HG02610 (cell line): ENCODE data around the gene ENG.

Source experiments
- ATAC-seq: cut with Tn5 transposase; IDR thresholded peaks from one replicate; pipeline ENCODE4 v1.9.1; 2021; ENCODE audit warnings: mild to moderate bottlenecking, moderate library complexity; ENCODE audit not compliant: unreplicated experiment

ENG gene

DNA sequence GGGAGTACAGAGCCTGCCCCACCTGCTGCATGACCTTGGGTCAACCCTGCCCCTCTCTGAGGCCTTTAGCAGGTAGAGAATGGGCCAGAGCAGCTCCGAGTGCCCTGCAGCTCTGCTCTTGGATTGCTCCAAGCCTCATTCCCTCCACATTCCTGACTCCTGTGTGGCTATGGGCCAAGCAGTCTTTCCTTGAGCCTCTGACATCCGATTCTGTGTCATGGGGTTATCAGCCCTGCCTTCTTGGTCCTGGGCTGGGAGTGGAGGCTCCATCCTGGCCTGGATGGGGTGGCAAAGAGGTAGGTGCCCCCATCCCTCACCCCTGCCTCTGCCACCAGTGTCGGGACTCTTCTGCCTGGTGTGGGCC is 38.1 kb downstream of the ENG start:
- ATAC-seq: no peak

DNA sequence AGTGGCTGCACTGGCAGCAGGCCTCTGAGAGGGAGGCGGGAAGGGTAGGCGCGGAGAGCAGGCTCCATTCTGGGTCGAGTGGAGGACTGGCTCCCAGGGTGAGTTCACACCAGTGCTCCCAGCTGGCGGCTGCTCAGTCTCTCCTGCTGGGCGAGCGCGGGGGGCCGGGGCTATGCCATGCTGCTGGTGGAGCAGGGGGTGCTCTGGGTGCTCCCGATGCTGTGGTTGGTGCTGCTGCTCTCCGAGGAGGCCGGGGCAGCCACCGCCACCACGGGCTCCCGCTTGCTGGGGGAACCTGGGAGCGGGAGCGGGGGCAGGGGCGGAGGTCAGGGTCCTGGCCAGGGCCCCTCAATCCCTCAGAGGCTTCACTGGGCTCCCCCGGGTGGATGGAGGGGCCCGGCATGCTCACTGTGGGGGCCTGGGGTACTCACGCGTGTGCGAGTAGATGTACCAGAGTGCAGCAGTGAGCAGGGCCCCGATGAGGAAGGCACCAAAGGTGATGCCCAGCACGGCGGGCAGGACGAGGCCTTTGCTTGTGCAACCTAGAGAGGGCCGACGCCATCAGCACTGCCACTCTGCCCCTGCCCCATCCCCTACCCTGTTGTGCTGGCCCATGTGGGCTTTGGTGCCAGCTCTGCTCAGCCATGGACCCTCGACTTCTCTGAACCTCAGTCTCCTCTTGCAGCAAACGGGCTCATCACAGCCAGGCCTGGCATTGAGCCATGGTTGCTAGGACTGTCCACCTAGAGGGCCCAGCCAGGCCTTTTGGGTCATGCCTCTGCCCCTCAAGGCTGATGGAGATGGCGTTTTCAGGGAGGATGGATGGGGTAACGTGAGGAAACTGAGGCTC is 38.7 kb downstream of the ENG start:
- ATAC-seq: no peak

DNA sequence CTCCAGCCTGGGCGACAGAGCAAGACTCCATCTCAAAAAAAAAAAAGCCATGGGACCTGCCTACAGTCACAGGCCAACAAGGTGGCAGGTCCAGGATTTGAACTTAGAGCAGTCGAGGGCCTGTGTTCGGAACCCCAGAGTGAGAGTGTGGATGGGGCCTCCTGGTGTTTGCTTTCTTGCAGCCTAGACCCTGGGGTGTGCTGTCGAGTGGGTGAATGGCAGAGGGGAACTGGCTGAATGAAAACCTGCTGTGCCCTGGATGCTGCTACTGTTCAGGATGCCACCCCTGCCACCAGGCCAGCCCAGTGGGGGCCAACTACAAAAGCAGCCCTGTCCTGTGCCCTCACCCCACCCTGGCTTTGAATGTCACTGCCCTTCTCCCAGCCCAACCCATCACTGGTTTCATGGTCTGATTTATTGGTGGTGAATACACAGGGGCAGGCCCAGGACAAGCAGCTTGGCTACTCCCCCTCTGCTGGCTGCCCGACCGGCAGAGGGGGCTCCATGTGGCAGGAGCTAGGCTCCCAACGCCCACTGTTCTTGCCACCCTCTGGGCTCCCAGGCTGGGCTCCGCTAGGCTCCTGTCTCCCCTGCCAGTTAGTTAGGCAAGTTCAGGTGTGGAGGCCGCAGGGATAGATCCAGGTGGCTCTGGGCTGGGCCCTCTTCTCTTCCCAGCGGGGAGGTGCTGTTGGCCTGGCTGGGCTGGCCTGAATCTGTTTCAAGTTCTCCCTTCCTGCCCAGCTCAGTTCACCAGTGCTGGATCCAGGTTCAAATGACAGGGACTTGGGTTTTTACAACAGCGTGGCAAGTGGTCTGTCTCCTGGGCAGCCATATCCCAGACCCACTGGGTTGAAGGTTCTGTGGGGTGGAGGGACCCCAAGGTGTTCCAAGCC is 39.6 kb downstream of the ENG start:
- no peak for ATAC-seq

DNA sequence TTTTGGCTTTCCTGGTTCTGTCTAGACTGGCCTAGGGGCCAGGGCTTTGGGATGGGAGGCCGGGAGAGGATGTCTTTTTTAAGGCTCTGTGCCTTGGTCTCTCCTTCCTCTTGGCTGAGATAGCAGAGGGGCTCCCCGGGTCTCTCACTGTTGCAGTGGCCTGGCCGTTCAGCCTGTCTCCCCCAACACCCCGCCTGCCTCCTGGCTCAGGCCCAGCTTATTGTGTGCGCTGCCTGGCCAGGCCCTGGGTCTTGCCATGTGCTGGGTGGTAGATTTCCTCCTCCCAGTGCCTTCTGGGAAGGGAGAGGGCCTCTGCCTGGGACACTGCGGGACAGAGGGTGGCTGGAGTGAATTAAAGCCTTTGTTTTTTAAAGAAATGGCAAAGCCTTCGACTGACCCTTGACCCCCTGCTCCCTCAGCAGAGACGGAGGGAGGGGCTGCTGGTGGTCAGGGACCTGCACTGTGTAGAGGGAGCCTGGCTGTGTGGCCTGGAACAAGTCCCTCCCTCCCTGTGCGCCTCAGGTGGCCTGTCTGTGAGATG is 40.7 kb downstream of the ENG start:
- ATAC-seq: no peak

DNA sequence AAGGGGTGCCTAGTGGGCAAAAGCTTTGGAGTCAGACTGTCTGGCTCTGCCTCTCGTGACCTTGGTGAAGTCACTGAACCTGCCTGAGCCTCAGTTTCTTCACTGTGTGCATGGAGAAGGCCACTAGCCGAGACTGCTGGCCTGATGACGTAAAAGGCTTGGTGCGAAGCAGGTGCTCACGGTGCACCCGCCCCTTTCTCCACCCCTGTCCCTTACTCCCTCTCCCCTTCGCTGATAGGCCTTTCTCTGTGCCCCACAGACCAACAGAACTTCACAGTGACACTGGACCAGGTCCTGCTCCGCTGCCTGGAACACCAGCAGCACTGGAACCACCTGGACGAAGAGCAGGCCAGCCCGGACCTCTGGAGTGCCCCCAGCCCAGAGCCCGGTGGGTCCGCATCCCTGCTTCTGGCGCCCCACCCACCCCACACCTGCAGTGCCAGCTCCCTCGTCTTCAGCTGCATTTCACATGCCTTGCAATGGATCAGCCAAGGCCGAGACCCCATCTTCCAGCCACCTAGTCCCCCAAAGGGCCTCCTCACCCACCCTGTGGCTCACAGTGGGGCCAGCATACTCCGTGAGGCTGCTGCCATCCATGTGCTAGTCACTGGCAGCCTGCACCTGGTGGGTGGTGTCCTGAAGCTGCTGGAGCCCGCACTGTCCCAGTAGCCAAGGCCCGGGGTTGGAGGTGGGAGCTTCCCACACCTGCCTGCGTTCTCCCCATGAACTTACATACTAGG is 41.4 kb downstream of the ENG start:
- ATAC-seq: no peak

DNA sequence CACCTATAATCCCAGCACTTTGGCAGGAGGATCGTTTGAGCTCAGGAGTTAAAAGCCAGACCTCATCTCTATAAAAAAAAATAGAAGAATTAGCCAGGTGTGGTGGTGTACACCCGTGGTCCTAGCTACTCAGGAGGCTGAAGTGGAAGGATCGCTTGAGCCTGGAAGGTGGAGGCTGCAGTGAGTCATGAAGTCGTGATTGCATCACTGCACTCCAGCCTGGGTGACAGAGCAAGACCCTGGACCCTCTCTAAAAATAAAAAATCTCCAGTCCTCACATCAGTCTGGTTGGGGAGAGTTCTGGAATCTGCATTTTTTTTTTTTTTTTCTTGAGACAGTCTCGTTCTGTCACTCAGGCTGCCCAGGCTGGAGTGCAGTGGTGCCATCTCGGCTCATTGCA is 42.4 kb downstream of the ENG start:
- no peak for ATAC-seq

DNA sequence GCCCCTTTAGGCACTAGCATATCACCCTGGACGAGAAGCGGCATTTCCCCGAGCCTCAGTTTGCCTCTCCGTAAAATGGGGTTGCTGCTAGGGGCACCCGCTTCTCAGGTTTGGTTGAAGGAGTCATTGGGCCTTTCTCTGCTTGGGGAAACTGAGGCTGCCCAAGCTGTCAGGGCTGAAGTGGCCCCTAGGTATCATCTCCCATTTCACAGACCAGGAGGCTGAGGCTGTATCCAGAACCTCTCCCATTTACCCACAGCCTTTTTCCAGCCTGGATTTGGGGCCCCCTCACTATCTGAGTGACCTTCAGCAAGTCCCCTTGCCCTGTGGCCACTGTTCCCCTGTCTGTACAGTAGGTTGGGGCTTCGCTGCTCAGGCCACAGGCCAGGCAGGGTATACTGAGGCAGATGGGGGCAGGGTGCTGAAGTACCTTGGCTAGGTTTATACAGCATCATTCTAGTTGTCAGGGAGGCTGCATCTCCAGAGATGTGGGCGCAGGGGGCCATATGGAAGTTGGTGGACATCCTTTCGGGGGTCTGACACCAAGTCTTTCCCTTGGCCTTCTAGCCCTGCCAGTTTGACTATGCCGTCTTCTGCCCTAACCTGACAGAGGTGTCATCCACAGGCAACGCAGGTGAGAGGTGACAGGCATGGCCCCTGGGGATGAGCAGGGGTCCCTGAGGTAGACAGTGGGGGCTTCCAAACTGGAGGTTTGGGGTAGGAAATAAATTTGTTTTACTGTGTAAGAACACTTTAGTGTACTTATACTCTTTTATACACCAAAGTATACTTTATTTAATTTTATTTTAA is 43.9 kb downstream of the ENG start:
- no peak for ATAC-seq

DNA sequence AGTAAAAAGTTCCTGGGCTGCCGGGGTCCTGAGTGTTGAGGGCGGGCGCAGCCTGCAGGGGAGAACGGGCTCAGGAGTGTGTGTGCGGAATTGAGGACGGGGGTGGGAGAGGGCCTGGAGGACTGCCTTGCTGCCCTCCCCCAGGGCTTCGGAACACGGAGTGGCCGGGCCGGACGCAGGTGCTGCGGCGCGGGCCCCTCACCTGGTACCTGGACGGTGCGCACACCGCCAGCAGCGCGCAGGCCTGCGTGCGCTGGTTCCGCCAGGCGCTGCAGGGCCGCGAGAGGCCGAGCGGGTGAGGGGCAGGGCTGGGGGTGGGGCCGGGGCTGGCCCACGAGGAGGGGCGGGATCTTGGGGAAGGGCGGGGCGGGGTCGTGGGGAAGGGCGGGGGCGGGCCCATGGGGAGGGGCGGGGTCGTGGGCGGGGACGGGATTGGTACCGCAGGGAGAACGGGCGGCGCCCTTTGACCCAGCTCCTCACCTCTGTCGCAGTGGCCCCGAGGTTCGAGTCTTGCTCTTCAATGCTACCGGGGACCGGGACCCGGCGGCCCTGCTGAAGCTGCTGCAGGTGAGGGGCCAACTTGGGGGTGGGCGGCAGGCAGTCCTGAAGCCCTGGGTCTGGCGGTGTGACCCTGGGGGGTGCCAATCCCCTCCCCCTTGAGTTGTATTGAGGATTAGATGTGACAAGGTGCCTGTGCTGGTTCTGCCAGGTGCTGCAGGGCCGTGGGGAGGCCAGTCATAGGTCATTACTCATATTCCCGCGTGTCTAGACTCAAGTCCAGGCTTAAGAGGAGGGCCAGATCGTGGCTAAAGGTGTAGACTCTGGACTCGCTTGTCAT is 44.7 kb downstream of the ENG start:
- no peak for ATAC-seq

DNA sequence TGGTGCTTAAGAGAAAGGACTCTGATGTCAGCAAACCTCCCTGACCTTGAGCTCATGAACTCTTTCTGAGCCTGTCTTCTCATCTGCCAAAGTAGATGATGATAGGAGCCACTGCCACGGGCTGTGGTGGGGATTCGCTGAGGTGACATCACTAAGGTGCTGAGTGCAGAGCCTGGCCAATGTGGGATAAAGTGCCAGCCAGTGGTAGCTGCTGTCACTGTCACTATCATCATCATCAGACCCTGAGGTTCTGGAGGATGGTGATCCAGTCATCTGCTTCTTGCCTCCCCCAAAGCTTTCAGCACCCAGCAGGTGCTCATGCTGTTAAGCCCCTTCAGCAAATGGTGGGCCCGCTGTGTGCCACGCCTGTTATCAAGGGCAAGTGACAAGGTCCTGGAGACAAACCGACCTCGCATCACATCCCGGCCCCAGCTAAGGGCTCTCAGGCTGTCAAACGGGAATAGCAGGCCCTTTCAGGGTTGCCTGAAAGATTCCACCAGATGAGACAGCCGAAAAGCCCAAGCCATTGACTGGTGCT is 45.4 kb downstream of the ENG start:
- no peak for ATAC-seq

DNA sequence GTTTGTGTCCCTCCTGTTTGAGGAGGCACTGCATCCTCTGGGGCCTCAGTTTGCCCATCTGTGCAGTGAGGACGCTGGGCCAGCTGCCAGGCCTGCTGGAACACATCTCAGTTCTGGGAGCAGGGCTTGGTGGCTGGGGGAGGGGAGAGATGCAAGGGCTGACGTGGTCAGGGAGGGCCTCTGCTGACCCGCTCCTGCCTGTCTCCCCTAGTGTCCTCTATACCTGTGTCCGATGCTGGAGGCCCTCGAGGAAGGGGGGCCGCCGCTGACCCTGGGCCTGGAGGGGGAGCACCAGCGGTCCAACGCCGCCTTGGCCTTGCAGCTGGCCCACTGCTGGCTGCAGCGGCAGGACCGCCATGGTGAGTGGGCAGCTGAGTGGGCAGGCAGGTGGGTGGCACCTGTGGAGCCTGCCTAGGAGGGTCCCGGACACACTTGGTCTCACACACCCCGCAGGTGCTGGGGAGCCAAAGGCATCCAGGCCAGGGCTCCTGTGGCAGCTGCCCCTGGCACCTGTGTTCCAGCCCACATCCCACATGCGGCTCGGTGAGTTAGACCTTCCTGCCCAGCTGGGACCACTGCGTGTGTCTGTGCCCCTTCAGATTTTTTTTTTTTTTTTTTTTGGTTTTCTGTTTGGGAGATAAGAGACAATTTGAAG is 46.0 kb downstream of the ENG start:
- ATAC-seq: no peak

DNA sequence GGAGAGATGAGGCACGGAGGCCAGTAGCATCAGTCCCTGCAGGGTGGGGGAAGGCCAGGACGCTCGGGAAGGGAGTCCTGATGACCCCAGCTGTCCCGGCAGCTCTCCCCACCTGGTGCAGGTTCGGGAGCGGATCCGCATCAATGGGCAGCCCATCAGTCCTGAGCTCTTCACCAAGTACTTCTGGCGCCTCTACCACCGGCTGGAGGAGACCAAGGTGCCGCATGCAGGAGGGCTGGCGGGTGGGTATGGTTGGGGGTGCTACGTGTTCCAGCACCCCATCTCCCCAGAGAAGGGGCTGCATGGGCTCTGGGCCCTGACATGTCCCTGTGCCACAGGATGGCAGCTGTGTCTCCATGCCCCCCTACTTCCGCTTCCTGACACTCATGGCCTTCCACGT is 47.6 kb downstream of the ENG start:
- ATAC-seq: no peak

DNA sequence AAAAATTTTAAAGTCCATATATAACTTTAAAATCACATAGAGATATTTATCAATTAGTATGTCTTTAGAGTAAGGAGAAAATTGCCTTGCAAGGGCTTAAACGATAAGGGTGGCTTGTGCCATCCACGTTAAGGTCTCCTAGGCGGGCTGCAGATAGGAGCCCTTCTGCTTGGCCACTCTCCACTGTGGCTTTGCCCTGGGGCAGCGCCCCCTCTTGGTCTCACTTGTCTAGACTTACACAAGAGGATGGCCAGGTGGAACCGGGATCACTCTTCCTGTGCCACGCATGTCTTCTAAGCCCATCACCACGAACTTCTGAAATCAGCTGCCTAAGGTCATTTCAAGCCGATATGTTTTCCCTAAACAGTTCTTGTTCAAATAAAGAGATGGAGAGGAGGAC is 48.8 kb downstream of the ENG start:
- no peak for ATAC-seq

DNA sequence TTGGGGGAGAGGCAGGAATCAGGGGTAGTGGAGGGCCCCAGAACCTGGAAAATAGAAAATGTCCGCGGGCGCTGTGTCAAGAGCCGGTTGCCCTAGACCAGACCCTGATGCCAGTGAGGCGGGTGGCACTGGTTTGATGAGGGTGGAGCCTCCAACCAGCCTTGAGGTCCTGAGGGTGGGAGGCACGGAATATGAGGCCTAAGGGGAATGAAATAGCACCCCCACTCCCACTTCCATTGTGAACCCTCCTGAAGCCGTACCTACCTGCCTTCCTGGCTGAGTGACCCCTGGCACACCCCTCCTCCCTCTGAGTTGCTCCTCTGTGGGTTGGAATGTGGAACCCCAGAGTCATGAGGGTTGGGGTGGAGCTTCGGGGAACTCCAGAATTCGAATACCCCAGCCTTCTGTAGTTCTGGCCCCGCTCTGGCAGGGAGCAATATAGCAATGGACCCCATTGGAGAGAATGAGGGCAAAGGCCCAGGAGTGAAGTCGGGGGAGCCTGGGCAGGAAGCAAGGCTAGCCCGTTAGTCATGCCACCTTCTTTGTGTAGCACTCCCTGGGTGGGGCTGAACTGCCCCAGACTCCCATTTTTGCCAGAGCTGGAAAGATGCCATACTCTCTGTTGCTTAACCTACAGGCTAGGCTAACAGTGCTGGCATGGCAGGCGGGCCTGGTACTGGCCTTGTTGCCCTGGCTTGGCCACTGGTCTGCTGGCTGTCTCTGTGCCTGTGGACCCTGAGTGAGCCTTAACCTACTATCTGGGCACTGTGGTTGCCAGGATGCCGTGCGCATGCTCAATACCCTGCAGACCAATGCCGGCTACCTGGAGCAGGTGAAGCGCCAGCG is 50.7 kb downstream of the ENG start:
- no peak for ATAC-seq

DNA sequence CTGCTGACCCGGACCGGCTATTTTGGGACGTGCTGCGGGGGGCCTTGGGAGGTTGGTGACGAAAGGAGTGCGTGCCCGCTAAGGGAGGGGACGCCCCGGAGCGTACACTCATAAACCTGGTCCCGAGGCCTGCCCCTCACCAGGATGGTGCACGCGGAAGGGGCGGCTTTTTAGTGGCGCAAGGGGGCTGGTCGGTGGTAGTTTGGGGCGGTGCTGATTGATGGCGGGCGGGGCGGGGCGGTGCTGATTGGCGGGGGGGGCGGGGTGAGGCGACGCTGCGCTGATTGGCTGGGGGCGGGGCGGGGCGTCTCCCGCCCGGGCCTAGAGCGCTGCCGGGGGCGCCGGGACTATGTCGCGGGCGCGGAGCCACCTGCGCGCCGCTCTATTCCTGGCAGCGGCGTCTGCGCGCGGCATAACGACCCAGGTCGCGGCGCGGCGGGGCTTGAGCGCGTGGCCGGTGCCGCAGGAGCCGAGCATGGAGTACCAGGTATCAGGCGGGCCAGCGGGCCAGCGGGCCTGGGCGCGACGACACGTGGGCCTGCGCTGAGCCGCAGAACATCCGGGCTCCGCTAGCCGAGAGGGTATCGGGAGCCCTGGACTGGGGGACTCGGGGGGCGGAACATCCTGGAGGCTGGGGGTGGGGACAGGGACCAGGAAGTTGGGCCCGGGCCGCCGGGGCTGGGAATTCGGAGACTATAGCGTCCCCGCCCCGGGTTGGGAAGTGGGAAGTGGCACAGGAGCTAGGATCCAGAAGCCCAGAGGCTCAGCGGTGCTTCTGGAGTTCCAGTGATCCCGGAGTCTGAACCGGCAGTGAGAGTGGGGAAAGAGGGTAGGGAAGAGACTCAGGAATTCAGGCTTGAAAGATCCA is 51.6 kb downstream of the ENG start, which contains the start of gene FPGS:
Gene FPGS, plus strand, starts transcription at position 307 of the 868 bp plus-strand sequence. Its CDS starts 43 bp downstream, at position 350.
- peak; percentile 79 for ATAC-seq

DNA sequence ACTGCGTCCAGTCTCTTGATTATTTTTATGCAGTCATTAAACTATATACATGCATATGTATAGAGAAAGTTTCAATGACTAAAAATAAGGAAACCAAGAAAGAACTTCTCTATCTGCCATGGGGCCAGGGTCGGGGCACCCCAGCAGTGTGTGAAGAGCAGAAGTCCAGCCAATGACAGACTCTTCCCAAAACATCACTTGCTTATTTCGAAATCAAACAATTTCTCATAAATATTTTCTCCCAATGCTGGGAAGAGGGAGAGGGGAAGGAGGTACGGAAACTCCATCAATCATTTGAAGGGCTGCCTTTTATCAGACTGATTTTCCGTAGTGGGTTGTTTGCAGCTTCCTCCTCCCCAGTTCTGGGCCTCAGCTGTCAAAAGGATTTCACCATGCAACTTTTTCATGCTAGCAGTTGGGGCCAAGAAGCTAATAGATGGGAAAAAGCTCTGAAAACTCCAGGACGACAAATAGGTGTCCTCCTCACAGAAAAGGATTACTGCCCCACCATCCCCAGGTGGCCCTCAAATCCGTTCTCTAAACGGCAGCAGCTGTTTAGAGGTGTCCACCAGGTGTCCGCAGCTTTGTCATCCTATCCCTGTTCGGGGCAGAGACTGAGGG is 52.4 kb downstream of the ENG start:
- no peak for ATAC-seq

DNA sequence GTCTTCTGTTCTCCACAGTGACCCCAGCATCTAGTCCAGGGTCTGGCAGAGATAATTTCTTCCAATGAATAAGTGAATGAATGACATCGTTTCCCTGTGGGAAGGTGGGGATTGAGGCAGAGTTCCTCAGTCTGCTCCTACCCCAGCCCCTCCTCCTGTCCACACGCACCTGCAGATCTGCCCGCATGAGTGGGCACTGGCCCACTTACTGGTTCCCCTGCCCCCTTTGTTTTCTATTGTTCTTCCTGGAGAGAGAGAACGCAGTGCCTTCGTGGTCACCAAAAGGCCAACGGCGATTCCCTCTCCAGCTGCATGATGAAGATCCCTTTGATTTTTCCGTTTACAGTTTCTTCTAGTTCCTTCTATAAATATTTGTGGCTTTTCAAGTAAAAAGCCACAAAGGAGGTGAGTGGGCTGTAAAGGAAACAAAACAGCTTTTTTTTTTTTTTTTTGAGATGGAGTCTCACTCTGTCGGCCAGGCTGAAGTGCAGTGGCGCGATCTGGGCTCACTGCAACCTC is 57.5 kb downstream of the ENG start:
- ATAC-seq: no peak
